NCI-H2171 (cell line): ENCODE measurements around the gene SCAANT1.

Experiments
- DNase-seq: peaks from one replicate; lab custom pipeline; 2025; lab: John Stamatoyannopoulos, UW

Gene SCAANT1

GRCh38 chr3:63900459-63900858 lies 11.7 kb downstream of the SCAANT1 start:
- no peak for DNase-seq

GRCh38 chr3:63900010-63900409 lies 12.2 kb downstream of the SCAANT1 start:
- DNase-seq: no peak

GRCh38 chr3:63896332-63897030 lies 15.7 kb downstream of the SCAANT1 start:
- no peak for DNase-seq

- no peak for DNase-seq
Measured at GRCh38 chr3:63895422-63896189, 16.6 kb downstream of the SCAANT1 start.

GRCh38 chr3:63892773-63893352 lies 19.3 kb downstream of the SCAANT1 start:
- DNase-seq: no peak

- DNase-seq: no peak
Measured at GRCh38 chr3:63891518-63891917, 20.7 kb downstream of the SCAANT1 start.

- no peak for DNase-seq
Measured at GRCh38 chr3:63886858-63887257, 25.3 kb downstream of the SCAANT1 start.

GRCh38 chr3:63880653-63881052 lies 31.5 kb downstream of the SCAANT1 start:
- DNase-seq: no peak

GRCh38 chr3:63878394-63879060 lies 33.7 kb downstream of the SCAANT1 start:
- no peak for DNase-seq

GRCh38 chr3:63877737-63878393 lies 34.3 kb downstream of the SCAANT1 start:
- DNase-seq: no peak

- DNase-seq: no peak
Measured at GRCh38 chr3:63876260-63876659, 35.9 kb downstream of the SCAANT1 start.

- DNase-seq: no peak
Measured at GRCh38 chr3:63875510-63875909, 36.7 kb downstream of the SCAANT1 start.

GRCh38 chr3:63874769-63875168 lies 37.4 kb downstream of the SCAANT1 start:
- no peak for DNase-seq

GRCh38 chr3:63872135-63872924 lies 39.9 kb downstream of the SCAANT1 start:
- no peak for DNase-seq

GRCh38 chr3:63870615-63871005 lies 41.6 kb downstream of the SCAANT1 start:
- no peak for DNase-seq

- no peak for DNase-seq
Measured at GRCh38 chr3:63869940-63870614, 42.1 kb downstream of the SCAANT1 start.

- no peak for DNase-seq
Measured at GRCh38 chr3:63867225-63867624, 45.0 kb downstream of the SCAANT1 start.

- no peak for DNase-seq
Measured at GRCh38 chr3:63864965-63865327, 47.2 kb downstream of the SCAANT1 start.

GRCh38 chr3:63864008-63864964 lies 47.9 kb downstream of the SCAANT1 start:
- DNase-seq: no peak
